NCI-H2029 treated with DMSO at 0.1 percent for 48 hours (cell line): ENCODE data around the gene DACT3.
A peak's percentile ranks its signal among the peaks of the same experiment; 100 is the strongest.

Experiments
- DNase-seq: peaks from one replicate; lab custom pipeline; 2025; lab: John Stamatoyannopoulos, UW

Gene DACT3, protein sequence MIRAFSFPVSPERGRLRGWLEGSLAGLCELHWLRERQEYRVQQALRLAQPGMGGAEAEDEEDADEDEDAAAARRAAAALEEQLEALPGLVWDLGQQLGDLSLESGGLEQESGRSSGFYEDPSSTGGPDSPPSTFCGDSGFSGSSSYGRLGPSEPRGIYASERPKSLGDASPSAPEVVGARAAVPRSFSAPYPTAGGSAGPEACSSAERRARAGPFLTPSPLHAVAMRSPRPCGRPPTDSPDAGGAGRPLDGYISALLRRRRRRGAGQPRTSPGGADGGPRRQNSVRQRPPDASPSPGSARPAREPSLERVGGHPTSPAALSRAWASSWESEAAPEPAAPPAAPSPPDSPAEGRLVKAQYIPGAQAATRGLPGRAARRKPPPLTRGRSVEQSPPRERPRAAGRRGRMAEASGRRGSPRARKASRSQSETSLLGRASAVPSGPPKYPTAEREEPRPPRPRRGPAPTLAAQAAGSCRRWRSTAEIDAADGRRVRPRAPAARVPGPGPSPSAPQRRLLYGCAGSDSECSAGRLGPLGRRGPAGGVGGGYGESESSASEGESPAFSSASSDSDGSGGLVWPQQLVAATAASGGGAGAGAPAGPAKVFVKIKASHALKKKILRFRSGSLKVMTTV

DNA sequence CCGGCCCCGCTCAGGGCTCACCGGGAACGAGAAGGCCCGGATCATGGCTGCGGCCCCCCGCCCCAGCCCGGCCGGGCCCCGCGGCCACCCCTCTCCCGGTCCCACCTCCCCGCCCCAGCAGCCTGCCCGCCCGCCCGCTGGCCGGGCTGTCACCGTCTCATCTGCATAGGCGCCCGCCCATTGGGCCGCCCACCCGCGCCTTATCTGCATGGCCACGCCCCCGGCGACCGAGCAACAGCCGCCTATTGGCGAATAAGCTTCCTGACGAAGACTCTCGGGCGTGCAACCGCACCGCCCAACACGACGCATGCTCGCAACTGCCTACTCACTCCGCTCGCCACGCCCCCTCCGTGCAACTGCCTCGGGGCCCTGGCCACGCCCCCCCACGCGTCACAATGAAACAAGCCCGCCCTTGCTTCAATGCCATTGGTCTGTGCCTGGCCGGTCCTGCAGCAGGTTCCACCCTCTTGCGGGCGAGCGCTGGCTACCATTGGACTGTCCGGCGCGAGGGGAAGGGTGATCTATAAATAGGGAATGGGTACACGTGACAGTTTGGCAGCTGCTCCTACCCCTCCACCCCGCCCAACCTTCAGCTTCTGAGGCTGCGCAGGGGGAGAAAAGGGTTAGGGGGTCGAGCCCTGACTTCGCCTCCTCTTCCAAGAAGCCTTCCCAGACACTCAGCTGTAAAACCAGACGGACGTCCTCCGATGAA, at the start of gene DACT3:
TSS of gene DACT3 (minus strand) at position 163 of the 712 bp plus-strand sequence. CDS start at position 45, 118 bp downstream.
- peak; percentile 96 for DNase-seq

DNA sequence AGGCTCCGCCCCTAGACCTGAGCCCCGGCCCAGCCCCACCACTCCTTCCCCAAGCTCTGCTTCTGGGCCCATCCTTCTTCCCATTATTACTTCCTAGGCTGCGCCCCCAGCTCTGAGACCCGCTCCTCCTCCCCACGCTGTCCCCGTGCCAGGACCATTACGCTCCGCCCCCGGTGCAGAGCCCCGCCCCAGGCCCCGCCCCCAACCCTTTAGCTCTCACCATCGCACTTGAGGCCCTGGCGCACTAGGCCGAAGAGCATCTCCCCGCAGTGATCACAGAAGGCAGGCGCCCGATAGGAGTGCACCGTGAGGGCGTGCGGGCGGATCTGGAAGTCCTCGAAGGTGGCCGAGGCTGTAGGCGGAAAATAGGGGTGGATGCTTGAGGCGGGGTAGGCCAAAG, 49.7 kb upstream of the DACT3 start:
- DNase-seq = no peak

DNA sequence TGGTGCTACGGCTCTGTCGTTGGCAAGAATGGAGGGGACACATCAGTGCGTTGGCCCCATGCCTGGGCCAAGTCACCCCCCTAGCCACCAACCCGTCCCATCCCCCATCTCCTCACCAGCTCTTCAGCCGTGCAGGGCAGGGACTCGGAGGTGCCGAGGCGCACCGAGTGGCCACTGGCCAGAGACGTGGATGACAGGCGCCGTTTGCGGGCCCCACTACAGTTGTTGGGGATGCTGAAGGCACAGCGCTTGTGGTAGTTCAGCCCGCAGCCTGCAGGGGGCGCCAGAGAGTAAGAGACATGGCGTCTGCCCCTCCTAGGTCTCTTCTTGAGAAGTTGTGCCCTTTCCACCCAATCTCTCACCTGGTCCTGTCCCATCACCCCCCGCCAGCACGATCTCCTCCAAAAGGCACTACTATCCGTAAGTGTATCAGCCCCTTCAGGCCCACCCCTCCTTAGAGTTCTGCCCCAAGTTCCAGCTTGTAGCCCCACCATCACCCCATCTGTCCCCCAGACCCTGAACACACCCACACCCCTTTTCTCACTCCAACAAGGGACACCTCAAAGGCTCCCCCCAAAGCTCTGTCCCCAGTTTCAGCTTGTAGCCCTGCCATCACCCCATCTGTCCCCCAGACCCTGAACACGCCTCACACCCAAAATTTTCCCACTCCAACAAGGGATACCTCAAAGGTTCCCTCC, 43.5 kb upstream of the DACT3 start:
- no peak for DNase-seq

DNA sequence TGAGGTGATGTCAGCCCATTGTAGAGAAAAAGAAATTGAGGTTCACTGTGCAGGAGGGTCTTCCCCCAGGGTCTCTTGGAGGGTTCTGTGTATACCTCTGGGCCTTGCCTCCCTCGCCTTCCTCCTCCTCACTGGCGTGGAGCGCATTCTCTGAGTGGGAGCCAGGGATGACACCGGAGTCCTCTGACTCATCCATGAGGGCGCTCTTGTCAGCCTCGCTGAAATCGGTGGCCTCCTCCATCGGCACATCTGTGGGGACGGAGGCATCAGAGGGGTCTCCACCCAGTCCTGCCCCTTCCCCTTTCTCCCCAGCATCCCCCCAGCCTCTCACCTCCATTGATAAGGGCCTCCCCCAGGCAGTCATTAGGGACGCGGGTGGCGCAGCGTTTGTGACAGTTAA, 39.7 kb upstream of the DACT3 start:
- DNase-seq = no peak

DNA sequence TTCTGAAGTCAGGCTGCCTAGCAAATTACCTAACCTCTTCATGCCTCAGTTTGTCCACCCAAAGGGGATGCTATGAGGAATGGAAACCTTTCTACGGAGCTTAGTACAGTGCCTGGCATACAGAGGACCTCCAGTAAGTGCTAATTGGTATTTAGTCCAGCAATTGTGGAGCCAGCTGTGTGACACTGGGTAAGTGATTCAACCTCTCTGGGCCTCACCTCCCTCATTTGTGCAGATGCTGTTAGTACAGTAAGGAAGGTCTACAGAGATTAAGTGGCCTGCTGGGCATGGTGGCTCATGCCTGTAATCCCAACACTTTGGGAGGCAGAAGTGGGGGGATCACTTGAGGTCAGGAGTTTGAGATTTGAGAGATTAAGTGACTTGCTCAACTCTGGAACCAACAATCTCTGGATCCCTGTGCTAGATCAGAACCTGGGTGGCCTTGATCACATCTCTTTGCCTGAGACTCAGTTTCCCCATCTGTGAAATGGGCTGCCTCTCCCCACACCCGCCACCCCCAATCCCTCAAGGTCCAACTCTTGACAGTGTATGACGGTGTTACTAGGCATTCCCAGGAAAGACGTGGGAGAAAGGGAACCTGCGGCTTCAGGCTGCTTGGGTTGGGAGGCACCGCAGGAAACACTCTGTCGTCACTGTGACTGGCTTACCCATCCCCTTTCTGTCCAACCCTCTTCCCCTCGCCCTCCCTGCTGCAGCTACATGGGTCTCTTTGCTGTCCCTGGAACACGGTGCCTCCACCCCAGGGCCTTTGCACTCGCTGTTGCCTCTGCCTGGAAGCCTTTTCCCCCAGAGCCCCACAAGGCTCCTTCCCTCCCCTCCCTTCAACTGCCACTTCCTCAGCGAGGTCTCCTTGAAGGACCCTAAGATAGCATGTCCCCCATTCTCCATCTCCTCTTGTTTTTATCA, 37.7 kb upstream of the DACT3 start:
- DNase-seq = no peak

DNA sequence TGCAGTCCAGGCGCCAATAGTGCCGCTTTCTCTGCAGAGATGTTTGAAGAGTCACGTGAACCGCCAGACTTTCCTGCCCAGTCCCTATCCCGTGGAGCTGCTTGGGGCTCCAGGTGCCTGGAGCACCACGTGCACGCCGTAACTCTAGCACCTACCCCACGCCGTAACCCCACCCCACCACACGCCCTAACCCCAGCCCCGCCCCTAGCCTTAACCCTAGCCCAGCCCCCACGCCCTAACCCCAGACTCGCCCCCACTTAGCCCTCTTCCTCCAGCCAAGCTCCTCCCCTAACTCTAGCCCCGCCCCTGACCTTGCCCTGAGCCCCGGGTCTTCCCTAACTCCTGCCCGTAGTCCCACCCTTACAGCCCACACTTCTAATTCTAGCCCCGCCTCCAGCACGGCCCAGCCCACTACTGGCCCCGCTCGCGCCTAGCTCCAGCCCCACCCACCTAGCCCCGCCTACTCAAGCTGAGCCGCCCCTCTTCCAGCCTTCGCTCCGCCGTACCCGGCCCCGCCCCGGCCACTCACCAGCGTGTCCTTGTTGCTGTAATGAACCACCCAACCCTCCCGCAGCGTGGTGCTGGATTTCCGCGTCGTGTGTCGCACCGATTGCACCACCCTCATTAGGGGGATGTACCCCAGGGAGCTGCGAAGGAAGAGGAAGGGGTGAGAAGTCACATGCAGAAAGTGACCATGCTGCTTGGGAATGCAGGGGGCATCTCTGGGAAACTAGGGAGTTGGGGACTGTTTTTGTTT, 36.4 kb upstream of the DACT3 start:
- DNase-seq = peak; percentile 90

DNA sequence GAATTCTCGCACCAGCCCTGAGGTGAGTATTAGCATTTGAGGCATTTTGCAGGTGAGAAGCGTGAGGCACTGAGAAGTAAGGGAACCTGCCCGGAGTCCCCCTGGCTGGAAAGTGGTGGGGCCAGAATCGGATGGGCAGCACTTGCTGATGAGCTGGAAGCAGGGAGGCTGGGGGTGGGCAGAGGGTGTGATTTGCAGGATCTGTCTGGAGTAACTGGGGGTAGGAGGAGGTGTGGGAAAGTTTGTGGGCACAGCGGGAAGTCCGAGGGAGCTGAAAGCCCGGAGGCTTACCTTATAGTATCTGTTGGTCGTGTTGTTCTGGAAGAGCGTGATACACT, 35.9 kb upstream of the DACT3 start:
- no peak for DNase-seq

DNA sequence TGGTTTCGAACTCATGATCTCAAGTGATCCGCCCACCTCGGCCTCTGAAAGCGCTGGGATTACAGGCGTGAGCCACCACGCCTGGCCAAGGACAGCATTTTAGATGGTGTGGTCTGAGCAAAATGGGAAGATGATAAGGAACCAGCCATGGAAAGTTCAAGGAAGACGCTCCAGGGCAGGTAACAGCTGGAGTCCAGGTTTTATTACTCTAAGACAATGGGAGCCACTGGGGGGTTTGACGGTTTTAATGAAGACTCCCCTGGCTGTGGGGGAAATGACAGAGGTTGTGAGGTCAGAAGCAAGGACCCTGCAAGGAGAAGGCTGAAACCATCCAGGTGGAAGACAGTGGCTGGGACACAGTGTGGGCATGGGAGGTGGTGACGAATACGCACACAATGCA, 35.1 kb upstream of the DACT3 start:
- DNase-seq = no peak

DNA sequence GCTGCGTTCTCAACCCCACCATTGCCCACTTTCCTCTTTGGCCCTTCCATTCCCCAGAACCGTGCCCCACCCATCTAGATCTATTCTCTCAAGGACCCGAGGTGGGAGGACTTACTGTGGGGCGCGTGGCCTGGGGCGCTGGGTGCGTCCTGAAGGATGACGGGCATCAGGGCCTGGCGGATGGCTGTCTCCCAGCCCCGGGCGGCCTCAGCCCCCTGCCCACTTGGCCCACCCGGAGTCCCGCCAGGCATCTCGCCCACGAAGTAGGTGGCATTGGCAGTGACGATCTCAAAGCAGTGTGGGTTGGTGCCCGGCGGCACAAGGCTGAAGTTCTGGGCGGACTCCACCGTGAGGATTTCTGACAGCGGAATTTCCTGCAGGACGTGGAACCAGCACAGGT, 32.8 kb upstream of the DACT3 start:
- no peak for DNase-seq

DNA sequence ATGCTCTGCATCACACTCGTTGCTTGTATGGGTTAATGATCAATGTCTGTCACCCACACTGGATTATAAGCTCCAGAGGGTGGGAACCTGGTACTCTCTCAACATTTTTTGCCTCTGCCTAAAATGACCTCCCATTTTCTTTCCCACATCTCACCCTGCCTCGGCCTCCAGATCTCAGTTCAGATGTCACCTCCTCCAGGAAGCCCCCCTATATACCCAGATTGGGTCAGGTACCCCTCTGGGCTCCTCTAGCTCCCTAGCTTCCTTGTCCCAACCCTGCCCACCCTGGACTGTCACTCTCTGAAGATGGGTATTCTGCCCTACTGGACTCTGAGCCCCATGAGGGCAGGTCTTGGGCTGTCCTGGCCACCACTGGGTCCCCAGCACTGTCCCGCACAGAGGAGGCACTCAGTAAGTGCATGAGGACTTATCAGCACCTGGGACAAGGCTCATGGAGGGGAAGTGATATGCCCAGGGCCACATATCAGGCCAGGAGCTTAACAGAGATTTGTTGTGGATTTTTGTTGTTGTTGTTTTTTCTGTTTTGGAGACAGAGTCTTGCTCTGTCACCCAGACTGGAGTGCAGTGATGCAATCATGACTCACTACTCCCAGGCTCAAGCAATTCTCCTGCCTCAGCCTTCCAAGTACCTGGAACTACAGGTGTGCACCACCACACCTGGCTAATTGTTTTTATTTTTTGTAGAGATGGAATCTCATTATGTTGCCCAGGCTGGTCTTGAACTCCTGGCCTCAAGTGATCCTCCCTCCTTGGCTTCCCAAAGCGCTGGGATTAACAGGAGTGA, 32.1 kb upstream of the DACT3 start:
- no peak for DNase-seq

DNA sequence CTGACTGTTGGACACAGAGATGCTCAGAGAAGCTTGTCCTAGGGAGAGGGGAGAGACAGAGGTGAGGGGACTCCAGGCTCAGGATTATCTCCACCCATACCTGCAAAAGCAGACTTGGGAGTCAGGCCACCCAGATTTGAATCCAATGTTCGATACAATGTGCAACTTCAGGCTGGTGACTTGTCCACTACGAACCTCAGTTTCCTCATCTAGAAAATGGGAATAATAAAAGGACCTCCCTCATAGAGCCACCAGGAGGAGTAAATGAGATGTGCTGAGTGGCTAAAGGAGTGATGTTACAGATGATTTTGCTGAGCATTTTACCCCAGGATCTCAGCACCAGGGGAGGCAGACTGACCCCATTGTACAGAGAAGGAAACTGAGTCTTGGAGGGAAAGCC, 31.0 kb upstream of the DACT3 start:
- DNase-seq = no peak

DNA sequence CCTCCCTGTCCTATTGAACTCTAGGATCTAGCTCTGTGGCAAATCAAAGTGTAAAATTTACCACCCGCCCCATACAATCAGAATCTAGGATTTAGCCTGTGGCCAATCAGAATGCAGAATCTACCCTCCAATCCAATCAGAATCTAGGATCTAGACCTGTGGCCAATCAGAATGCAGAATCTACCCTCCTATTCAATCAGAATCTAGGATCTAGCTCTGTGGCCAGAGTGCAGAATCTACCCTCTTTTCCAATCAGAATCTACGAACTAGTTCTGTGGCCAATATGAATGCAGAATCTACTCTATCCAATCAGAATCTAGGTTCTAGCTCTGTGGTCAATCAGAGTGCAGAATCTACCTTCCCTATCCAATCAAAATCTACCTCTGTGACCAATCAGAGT, 30.1 kb upstream of the DACT3 start:
- no peak for DNase-seq

DNA sequence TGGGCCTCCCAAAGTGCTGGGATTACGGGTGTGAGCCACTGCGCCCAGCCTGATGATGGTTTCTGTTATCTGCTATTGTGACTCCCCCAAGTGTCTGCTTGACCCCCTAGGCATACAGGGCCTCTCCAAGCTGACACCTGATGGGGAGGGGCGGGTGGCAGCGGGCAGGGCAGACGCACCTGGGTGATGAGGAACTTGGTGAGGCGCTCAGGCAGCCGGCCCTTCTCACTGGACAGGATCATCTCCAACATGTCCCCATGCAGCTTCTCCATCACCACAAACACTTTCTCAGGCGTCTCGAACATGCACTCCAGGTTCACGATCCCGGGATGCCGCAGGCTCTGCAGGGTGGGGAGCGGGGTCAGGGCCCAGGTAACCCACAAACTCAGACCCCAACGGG, 28.4 kb upstream of the DACT3 start:
- no peak for DNase-seq

DNA sequence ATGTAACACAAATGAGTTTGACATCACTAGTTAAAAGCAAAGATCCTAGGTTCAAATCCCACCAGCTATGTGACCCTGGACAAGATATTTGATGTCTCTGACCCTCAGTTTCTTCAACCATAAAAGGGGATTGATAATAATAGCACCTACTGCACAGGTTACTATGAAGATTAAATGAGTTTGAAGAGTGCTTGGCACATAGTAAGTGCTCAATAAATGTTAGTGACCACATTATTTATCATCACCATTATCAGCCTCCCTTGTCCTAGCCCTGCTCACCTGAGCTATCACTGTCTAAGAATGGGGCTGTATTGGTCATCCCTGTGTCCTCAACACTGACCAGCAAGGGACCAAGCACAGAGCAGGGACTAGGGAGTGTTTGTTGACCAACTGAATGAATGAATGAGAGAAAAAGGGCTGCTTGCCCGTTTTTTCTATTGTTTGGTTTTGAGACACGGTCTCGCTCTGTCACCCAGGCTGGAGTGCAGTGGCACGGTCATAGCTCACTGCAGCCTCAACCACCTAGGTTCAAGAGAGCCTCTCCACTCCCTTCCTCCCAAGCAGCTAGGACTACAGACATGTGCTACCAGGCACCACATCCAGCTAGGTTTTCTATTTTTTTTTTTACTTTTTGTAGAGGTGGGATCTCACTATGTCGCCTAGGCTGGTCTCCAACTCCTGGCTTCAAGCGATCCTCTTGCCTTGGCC, 26.6 kb upstream of the DACT3 start:
- DNase-seq = no peak

DNA sequence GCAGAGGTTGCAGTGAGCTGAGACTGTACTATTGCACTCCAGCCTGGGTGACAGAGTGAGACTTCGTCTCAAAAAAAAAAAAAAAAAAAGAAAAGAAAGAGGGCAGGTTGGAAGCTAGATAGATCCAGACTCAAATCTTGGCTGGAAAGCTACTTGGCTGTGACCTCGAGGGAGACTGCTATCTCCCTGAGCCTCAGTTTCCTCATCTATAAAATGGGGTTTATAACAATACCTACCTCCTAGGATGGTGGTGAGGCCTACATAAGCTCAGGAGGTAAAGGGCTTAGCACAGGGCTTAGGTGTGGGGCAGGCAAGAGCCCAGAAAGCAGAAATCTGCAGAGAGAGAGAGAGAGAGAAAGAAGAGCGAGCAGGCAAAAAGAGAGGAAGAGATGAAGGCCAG, 24.2 kb upstream of the DACT3 start:
- no peak for DNase-seq

DNA sequence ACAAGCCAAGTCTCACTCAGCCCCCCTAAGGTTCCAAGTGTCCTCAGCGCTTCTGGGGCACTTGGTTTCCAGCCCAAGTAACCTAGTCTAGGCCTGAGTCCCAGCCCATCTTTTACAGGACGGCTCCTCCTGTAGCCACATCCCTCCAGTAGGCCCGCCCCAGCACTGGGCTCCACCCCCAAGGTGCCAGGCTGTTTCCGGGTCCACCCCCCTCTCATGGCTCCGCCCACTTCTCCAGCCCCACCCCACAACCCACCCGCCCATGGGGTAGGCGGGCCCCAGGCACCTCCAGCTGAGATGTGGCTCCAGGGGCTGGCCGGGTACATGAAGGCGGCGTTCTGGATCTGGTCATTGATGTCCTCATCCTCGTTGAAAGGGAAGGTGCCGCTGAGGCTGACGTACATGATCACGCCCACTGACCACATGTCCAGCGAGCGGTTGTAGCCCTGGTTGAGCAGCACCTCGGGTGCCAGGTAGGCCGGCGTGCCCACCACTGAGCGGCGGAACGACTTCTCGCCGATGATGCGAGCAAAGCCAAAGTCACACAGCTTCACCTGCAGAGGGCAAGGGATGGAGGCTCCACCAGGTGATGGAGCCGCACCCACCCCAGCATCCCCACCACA, 17.2 kb upstream of the DACT3 start:
- no peak for DNase-seq

DNA sequence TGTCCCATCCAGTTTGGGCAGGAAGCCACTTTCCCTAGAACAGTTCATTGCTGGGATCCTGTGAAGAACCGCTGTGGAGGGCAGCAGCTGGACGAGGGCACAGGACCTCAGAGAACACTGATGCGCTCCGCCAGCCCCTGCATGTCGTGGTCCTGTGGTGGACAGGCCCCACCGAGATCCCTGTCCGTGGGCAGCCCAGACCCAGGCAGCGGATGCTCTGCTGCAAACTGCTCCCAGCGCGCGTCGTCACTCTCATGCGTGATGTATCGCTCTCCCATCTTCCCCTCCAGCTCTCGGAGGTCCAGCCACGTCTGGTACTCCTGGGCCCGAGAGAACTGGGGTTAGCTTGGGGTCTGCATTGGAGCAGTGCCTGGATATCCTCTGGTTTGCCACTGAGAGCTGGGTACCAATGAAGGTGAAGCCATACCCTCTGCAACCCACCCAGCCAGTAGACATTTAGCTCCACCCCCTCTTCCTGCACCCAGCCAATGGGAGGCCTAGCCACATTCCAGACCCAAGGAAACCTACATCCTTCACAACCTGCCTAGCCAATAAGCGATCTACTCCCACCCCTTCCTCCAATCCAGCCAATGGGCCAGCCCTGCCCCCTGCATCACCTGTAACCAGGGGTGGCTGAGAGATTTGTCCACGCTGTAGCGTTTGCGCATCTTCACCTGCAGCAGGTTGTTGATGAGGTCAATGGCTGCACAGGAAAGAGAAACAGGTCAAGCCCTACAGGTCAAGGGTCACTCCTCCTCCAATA, 13.6 kb upstream of the DACT3 start:
- DNase-seq = peak; percentile 3

DNA sequence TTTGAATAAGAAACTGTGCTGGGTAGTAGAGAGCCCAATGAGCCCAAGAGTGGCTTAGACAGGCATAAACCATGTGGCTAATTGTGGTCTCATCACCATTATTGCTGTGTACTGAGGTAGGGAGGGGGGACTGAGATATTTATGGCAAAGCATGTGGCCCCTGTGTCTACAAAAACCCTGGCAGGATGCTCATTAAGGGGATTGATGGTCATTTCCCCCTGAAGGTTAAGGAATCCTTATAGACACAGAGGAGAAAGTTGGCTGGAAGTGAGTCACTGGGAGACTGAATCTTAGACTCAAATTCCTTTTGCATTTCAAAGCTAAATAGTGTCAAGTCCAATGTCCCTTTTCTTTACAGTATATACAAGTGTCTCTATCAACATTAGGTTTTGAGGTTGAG, 9.8 kb upstream of the DACT3 start:
- no peak for DNase-seq
